HEK293 (cell line): Measurements from ENCODE around the gene FOXO6.

Experiments used
- CTCF ChIP-seq: fragments of 450-650 bp; formaldehyde crosslinking; IDR thresholded peaks from 2 replicates; pipeline ENCODE4 v1.5.1; 2016; ENCODE audit warnings: missing biosample characterization, missing genetic modification characterization
- TCF7L2 ChIP-seq: IDR thresholded peaks from 2 replicates; pipeline ENCODE4 v1.6.1; 2011; ENCODE audit warnings: low read depth, mild to moderate bottlenecking, inconsistent platforms, low read length, moderate library complexity, borderline replicate concordance
- YY1 ChIP-seq: fragments of 450-650 bp; formaldehyde crosslinking; IDR thresholded peaks from 2 replicates; pipeline ENCODE4 v1.5.1; 2018; ENCODE audit warnings: missing biosample characterization, missing genetic modification characterization
- ZBTB11 ChIP-seq: fragments of 450-650 bp; formaldehyde crosslinking; conservative IDR thresholded peaks from 2 replicates; pipeline ENCODE4 v1.5.1; 2016; ENCODE audit warnings: low read depth, missing biosample characterization, missing genetic modification characterization
- ZNF341 ChIP-seq: fragments of 450-650 bp; formaldehyde crosslinking; IDR thresholded peaks from 2 replicates; pipeline ENCODE4; 2016; ENCODE audit warnings: low read depth, missing biosample characterization, missing genetic modification characterization
- ZNF785 ChIP-seq: fragments of 450-650 bp; formaldehyde crosslinking; IDR thresholded peaks from 2 replicates; pipeline ENCODE4 v1.5.1; 2016; ENCODE audit warnings: missing biosample characterization, missing genetic modification characterization

- TF ChIP-seq CTCF (tag by site-specific recombination) (no peak), YY1 (tag by site-specific recombination) (no peak), ZNF785 (no peak), ZNF341 (tag by site-specific recombination) (no peak), ZBTB11 (tag by site-specific recombination) (no peak), TCF7L2 (no peak)
These were observed 33.7 kb upstream of the FOXO6 start for GRCh38 chr1:41327383-41327999.
